Fibroblast of villous mesenchyme (primary cell): ENCODE measurements around the gene MOGAT1. TPM values are rescaled to one million over a fixed set of nuclear protein-coding genes. Genes with fewer than 3 reads are reported as not detected.

Source experiments
- DNase-seq: peaks from one replicate; pipeline ENCODE4 v3.0.0-alpha.2; 2010; ENCODE audit warnings: low read depth
- H3K4me3 ChIP-seq: 2 replicates; pipeline ENCODE4 v1.5.1; 2011; ENCODE audit warnings: low read depth, mild to moderate bottlenecking, low read length
- total RNA-seq: library from RNA; depleted of rRNA; stranded (reverse); fragments of >200 nt; gene quantifications from 2 replicates; pipeline ENCODE4 v1.2.3, GENCODE V29; 2012
- TF ChIP-seq, protein P1 (sequence below): IDR thresholded peaks from 2 replicates; pipeline ENCODE4 v1.5.1; 2012; ENCODE audit warnings: low read depth, mild to moderate bottlenecking, low read length; ENCODE audit not compliant: insufficient read depth

Gene MOGAT1
- total RNA-seq, 1 donor = not detected

- TF ChIP-seq, protein P1, sequence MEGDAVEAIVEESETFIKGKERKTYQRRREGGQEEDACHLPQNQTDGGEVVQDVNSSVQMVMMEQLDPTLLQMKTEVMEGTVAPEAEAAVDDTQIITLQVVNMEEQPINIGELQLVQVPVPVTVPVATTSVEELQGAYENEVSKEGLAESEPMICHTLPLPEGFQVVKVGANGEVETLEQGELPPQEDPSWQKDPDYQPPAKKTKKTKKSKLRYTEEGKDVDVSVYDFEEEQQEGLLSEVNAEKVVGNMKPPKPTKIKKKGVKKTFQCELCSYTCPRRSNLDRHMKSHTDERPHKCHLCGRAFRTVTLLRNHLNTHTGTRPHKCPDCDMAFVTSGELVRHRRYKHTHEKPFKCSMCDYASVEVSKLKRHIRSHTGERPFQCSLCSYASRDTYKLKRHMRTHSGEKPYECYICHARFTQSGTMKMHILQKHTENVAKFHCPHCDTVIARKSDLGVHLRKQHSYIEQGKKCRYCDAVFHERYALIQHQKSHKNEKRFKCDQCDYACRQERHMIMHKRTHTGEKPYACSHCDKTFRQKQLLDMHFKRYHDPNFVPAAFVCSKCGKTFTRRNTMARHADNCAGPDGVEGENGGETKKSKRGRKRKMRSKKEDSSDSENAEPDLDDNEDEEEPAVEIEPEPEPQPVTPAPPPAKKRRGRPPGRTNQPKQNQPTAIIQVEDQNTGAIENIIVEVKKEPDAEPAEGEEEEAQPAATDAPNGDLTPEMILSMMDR = no peak
- DNase-seq = peak; percentile 45
- no peak overlapping the region for H3K4me3 ChIP-seq
Measured at GRCh38 chr2:222745836-222746559, 74.5 kb downstream of the MOGAT1 start.

- TF ChIP-seq, protein P1 = no peak
- no peak overlapping the region for H3K4me3 ChIP-seq
- no peak for DNase-seq
Measured at GRCh38 chr2:222747526-222748160, 76.2 kb downstream of the MOGAT1 start.

DNA sequence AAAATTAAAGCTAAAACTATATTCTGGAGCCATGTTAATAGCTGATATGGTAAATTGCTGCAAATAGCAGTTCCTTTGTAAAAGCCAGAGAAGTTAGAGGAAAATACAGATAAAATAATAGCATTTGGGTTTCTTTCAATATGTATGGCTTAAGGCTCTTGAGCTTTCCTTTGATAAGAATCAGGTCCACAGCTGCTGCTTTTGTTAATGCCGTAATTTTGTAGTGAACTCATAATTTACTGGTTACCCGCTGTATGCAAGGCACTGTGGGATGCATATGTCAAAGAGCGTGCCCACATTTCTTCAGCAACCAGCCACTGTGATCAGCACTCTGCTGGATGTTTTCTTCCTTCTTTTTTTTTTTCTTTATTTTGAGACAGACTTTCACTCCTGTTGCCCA, 79.1 kb downstream of the MOGAT1 start:
- no peak for DNase-seq
- no peak overlapping the region for H3K4me3 ChIP-seq
- TF ChIP-seq, protein P1 = no peak

DNA sequence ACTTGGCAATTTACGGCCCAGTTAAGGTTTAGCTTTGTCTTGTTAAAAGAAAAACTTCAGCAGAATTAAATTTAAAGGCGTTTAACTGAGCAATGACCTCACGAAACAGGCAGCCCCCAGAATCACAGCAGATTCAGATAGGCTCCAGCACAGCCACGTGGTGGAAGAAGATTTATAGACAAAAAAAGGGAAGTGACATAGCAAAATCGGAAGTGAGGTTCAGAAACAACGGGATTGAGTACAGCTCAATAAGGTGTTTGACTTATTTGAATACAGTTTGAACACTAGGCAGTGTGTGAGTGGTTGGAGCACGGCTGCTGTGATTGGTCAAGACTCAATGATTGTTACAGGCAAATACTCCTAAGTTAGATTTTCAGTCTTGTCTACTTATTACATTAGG, 79.8 kb downstream of the MOGAT1 start:
- TF ChIP-seq, protein P1 = no peak
- no peak overlapping the region for H3K4me3 ChIP-seq
- DNase-seq = no peak

DNA sequence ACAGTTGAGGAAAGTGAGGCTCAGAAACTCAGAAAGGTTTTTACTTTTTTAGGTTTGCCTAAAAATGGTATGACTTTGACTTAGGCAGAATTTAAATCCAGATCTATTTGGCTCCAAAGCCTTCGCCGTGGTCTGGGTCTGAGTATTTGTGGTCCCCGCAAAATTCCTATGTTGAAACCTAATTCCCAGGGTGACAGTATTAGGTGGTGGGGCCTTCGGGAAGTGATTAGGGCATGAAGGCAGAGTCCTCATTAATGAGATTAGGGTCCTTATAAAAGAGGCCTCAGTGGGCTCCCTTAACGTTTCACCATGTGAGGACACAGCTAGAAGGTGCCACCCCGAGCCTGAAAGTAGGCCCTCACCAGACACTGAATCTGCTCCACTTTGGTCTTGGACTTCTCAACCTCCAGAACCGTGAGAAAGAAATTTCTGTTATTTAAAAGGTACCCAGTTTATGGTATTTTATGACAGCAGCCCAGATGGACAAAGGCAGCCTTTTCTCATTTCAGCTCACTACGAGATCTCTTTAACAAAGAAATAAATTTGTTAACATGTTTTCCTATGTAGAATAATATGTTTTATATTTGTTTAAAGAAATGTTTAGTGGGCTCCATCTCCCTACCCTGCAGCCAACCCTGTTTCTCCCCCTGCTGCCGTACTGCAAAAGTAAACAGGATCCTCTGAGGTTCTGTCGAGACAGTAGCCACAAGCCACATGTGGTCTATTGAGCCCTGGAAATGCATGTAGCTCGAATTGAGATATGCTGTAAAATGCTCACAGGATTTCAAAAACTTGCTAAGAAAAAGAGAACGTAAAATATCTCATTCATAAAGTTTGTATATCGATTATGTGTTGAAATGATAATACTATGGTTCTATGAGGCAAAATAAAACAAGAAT, 80.6 kb downstream of the MOGAT1 start:
- no peak overlapping the region for H3K4me3 ChIP-seq
- TF ChIP-seq, protein P1 = no peak
- no peak for DNase-seq

DNA sequence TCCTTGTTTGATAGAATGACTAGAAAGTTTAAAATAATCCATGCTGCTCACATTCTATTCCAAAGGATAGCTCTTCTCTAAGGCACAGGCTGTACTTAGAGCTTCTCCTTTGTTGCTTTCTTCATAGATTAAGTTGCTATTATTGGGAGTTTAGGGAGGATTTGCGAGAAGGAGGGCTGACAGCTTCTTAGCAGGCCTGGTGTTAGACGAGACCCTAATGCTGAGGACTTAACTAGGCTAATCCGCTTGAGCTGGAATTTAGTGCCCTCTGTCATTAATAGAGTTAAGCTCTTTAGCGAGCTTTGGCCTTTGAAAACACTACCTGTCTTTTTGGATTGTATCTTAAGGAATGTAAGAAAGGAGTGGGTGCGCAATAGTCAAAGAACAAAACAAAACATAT, 81.3 kb downstream of the MOGAT1 start:
- no peak for DNase-seq
- H3K4me3 ChIP-seq = no peak overlapping the region
- TF ChIP-seq, protein P1 = no peak
